HG03135 (cell line): ENCODE data around the gene ANKRD11.
"Not testable (repeated sequence)": the region's sequence is repeated elsewhere in the genome, so short reads cannot be mapped to it uniquely, and the experiment has no call there.

ENCODE experiments used
- ATAC-seq: cut with Tn5 transposase; IDR thresholded peaks from one replicate; pipeline ENCODE4 v1.9.1; 2021; ENCODE audit warnings: mild to moderate bottlenecking, moderate library complexity; ENCODE audit not compliant: unreplicated experiment

ANKRD11 gene

DNA sequence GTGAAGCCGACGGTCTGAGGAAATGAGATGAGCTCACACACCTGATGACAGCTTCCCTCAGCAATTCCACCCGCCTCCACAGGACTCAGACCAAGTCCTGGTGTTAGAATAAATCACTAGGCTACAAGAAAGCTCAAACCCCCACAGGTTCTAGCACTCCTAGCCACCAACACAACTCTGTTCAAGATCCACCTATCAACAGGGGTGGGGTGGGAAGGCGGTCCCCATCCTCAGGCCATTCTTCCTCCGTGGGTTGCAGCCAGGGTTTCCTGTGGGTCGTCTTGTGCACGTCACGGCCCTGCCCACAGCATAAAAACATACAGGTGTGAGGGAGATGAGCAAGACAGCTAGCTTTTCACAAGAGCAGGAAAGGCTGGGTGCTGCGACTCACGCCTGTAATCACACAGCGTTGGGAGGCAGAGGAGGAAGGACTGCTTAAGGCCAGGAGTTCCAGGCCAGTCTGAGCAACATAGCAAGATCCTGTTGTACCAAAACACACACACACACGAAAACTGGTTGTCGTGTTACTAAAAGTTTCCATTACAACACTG is 81.1 kb downstream of the ANKRD11 start:
- no peak for ATAC-seq

DNA sequence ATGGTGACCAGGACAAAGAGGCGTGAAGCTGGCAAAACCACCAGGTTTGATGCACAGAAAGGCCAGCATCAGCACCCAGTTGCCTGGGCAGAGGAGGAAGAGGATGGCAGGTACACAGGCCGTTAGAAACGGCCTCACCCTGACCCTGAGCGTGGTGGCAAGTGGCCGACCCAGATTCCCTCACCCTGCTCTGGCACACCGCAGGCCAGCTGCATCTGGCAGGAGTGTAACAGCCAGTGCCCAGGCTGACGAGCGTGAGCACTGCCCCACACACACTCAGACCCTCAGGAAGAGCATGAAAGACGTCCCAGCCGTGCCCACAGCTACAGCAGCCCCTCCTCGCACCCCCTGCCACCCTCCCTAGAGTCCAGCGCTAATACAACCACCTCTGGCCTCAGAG is 82.0 kb downstream of the ANKRD11 start:
- ATAC-seq: no peak

DNA sequence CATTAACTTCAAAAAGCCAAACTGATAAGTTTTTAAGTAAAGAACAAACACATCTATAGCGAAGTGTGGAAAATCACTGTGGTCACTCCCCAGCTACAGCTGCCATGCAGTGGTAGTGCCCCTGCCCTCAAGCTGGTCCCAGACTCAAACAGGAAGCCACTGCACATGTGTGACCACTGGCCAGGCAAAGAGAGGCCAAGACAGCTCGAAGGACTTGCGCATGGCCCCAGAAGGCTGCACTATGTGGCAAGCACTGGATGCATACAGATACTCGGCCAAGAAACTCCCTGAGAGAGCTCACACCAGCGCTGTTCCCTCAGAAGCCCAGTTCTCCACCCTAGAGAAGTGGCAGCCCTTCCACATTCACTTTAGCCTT is 82.4 kb downstream of the ANKRD11 start:
- ATAC-seq: no peak

DNA sequence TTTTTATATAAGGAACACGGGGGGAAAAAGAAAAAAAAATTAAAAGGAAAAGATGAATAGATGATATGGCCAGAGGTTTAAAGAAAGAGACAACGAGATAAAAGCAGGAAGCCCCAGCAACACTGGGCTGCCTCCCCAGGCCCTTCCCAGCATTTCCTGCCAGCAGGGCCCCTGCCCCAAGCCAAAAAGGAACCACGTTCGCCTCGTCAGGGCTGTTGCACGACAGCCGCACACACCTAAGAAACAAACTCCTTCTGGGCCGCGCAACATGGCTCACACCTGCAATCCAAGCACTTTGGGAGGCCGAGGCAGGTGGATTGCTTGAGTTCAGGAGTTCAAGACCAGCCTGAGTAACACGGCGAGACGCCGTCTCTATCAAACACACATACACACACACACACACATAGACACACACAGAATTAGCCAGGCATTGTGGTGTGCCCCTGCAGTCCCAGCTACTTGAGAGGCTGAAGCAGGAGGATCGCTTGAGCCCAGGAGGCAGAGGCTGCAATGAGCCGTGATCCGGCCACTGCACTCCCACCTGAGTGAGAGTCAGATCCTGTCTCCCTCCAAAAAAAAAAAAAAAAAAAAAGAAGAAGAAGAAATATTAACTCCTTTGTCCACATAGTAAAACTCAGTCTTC is 83.0 kb downstream of the ANKRD11 start:
- no peak for ATAC-seq

DNA sequence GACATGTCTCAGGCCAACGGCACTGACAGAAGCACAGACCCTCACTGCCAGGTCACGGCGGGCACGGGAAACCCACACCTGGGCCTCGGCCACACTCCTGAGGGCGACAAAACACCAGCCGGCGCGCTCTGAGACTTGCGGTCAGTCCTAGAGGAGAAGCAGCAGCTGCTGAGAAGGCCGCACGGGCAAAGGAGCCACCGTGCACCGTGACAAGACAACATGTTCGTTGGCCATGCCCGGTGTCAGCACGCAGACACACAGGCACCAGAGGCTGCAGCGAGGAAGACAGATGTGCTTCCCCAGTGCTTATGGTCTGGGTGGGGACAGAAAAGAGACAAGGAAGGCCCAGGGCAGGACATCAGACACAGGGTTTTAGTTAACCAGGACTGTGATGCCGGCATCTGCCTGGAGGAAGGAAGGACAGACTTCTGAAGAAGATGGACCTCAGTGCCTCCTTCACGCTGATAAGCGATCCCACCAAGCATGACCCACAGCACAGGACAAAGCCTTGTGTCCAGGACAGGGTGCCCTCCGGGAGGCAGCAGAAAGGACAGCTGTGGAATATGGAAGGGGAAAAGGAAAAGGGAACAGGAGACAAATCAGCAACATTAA is 84.0 kb downstream of the ANKRD11 start:
- no peak for ATAC-seq

DNA sequence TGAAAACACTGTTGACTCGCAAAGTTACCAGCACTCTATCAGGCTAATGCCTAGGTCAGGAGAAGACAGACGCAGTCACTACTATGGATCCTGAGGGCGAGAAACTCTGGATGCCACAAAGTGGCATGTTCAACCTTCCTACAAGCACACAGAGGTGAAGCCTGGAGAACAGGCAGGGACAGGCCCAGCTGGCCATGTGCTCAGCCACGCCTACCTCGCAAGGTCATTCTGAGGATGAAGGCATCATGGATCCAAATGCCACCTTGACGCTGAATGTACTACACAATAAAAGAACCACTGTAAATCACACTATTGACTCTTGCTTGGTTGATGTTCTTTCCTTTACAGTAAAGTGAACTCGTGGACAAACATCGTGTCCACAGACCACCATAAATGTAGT is 85.8 kb downstream of the ANKRD11 start:
- no peak for ATAC-seq

DNA sequence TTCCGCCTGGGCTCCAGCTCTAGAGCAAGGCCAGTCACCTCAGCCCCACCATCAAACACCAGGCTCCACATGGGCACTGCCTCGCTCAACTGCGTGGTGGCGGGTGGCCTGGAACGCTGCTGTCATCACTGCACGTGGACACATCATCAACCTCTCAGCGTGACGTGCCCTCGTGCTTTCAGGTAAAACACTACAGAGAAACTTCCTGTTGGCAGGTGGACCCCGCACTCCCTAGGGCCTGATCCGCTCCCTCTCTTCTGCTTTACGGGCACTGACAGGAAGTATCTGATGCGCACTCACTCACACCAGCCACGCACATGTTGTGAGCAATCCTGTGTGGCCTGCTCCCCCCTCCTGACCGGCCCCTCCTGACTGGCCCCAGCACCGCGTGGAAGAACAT is 87.4 kb downstream of the ANKRD11 start:
- ATAC-seq: no peak

DNA sequence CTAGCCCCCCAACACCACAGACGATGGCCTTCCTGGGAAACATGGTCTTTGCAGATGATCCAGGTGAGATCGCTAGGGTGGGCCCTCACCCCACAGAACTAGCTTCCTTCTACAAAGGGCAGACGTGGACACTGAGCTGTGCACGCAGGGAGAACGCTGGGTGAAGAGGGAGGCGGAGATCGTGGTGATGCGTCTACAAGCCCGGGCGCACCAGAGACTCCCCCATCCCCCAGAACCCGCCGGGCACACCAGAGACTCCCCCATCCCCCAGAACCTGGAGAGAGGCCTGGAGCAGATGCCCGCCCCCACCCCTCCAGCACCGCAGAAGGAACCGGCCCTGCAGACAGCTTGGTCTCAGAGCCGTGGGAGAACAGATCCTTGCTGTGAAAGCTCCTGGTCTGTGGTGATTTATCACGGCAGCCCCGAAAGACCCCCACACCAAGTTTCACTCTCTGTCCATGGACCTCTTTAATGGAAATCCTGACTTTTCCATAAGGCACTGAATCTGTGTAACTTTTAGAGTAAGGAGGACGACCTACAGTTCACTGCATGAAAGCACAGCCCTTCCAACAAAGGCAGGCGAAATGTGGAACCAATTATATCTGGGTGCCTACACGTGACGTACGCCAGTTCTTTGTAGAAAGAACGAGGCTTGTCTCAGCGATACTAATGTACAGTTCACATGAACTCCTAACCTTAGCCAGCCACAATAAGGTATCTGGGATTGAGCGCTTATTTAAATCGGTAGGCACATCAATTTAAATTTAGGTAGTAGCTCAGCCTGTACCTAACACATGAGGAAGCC is 88.5 kb downstream of the ANKRD11 start:
- no peak for ATAC-seq

DNA sequence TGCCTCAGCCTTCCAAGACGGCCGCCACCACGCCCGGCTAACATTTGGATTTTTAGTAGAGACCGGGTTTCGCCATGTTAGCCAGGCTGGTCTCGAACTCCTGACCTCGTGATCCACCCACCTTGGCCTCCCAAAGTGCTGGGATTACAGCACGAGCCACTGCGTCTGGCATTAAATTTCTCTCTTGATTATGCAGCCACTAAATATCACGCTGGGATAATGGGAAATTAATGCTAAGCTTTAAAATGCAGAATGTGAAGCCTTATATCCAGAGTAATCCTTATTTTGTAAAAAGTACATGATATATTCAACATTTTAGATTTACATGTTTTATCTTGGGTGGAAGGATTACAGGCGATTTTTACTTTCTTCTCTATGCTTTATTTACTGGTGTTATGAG is 89.2 kb downstream of the ANKRD11 start:
- ATAC-seq: no peak

DNA sequence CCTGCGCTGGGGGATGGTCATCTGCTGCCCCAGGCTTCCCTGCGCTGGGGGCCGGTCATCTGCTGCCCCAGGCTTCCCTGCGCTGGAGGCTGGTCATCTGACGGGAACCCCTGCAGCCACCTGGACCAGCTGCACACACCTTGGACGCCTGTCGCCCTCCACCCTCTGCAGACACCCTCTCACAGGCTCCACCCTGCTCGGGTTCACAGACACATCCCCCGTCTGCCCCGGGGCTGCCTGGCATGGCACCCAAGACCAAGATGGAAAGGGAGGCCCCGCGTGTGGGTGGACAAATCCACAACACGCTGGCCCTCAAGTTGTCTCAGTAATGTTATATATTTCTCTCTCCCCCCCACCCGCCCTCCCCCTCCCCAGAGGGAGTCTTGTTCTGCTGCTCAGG is 89.6 kb downstream of the ANKRD11 start:
- no peak for ATAC-seq

DNA sequence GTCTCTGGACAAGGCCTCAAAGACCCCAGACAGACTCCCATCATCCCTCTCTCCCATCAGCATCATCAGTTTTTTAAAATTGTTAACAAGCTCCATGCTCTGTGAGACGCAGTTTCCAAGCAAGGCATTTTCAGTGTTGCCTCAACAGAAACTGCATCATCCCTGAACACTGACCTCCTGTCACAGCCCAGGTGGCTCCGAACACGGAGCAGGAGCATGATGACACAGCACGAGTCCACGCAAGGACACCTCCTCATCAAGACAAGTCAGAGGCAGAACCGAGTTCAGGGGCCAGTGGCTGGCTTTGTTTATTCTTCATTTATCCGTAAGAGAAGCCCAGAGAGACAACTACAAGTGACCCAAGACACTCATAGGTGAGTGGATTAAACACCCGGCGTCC is 91.4 kb downstream of the ANKRD11 start:
- ATAC-seq: no peak

DNA sequence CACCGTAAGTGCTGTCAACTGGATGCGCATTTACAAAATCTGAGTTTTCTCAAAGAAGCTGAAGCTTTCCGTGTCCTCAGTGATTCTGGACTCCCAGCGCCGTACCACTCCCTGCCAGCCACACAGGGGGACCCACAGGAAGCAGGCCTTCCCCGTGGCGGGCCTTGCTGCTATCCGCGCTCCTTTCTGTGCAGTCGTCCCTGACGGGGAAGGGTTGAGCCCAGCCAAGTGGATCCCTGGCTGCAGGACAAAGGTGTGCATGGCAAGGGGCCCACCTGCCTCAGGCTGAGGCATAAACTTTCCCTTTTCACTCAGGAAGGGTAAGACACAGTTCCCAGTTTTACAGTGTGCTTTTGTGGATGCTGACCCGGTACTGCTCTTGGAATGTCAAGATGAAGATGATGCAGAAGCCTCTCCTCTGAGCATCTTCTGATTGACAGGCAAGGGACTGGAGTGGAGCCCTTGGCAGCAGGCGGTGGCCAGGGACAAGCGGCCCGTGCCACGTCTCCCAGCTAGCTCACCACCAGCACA is 93.0 kb downstream of the ANKRD11 start:
- ATAC-seq: no peak

DNA sequence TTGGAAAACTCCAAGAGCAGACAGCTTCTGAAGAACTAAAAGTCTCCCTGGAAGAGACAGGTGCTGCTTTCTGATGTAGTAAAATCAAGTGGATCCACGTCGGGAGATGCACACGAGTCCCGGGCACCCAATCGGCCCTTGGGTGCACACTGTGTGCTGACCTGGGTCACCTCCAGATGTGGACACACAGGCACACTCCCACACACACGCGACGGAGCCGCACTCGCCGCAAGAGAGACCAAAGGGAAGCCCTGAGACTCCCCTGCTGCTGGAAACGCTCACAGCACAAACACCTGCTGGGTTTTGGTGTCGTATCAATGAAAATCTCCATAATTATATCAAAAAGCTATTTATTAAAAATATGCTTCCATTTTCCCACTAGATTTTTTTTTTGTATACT is 94.2 kb downstream of the ANKRD11 start:
- no peak for ATAC-seq

DNA sequence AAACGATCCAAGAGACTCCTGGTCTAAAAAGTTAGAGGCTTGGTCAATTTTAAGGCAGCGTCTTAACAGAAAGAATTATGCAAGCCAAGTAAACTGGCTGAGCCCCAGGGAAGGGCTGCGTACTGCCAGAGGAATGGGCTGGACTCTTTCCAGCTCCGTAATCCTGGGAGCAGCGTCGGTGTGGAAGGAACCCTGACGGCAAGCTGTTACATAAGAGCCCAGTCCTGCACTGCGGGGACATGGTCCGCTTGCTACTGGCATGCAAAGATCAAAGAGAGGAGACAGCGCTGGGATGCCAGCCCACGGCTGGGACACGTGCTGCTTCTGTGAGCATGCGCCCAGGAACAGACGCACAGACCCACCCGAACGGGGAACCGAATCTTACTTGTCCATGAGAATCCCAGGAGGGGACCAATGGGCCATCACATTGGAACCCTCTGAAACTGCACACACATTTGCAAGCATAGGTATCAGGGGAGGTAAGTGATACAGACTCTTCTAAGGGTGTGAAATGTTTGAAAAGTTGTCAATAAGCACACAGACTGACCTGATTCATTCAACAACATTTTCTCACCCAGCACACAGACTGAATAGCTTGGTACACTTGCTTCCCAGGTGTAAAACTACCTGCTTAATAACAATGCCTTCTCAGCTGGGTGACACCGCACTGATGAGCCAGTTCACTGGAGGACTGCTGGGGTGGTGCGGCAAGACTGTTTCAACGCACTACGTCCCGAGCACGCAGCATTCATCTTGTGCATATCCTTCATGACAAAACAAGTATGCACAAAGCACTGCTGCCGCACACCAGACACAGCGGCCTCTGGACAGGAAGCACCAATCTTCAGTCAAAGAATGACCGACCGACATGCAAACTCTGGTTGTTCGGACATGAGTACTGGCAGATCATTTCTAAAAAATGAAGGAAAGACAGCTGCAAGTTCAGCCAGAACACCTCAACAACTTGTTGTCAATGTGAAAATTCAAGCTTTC is 94.9 kb downstream of the ANKRD11 start:
- ATAC-seq: no peak

DNA sequence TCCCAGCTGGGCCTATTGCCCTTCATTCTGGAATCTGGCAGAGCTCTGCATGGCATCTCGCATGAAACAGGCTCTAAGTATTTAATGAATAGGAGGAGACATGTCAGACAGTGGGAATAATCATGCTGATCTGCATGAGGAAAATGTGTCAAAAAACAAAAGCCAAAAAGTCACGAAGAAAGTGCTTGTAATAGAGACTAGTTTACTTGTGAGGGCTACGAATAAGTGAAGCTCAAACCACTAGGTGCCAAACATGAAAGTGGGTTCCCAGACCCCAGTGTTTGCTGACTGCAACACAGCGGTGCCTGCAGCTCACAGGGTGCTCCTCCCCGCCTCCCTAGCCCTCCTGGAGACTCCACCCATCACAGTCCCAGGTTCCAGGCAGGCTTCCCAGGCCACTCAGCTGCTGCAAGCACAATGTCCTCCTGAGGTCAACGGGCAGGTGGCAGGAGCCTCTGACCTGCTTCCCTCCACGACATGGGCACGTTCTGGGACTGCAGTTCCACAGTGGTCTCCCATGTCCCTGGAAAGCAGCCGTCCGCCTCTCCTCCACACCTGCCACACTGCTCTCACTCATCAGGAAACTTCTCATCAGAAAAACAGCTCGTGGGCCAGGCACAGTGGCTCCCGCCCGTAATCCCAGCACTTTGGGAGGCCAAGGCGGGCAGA is 96.5 kb downstream of the ANKRD11 start:
- ATAC-seq: no peak

DNA sequence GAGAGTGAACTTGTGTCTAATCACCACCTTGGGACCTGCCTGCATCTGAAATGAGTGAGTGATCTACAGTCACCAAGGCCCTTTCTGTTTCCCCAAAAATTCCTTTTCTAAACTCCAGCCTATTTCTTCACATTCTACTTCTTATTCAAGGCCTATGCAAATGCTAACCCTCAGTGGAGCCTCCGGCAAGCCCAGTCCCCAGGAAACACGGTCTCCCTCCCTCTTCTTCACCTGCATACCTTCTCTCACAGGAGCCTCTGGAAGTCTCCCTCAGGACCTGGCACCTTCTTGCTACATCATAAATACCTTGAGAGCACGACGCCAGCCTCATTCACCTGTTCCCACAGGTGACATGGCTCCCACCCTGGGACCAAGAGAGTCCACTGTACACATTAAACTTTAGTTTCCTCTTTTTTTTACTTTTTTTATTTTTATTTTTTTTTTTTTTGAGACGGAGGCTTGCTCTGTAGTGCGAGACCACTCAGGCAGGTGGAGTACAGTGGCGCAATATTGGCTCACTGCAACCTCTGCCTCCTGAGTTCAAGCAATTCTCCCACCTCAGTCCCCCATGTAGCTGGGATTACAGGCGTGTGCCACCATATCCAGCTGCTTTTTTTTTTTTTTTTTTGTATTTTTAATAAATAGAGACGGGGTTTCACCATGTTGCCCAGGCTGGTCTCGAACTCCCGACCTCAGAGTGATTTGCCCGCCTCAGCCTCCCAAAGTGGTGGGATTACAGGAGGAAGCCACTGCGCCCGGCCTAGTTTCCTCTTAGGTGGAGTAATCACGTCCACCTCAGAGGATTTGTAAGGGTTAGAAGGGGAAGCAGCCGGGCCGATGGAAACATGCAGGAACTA is 97.3 kb downstream of the ANKRD11 start:
- ATAC-seq: no peak

DNA sequence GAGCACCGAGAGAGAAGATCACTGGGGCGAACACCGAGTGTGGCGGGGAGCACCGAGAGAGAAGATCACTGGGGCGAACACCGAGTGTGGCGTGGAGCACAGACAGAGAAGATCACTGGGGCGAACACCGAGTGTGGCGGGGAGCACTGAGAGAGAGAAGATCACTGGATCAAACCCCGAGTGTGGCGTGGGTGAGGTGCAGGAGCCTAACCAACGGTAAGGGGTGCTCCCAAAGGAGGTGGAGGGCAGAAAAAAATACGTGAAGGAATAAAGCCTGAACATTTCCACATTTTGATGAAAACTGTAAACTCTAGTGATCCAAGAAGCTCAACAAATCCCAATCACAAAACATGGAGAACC is 100.2 kb downstream of the ANKRD11 start:
- ATAC-seq: not testable (repeated sequence)

DNA sequence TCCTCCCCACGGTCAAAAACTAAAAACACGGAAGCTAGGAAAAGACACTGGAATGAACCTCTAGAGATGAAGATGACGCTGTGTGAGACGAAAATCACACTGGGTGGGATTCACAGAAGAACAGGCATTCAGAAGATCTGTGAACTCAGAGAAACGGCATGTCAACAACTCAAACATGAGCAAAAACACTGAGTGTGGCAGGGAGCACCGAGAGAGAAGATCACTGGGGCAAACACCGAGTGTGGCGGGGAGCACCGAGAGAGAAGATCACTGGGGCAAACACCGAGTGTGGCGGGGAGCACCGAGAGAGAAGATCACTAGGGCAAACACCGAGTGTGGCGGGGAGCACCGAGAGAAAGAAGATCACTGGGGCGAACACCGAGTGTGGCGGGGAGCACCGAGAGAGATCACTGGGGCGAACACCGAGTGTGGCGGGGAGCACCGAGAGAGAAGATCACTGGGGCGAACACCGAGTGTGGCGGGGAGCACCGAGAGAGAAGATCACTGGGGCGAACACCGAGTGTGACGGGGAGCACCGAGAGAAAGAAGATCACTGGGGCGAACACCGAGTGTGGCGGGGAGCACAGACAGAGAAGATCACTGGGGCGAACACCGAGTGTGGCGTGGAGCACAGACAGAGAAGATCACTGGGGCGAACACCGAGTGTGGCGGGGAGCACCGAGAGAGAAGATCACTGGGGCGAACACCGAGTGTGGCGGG is 100.7 kb downstream of the ANKRD11 start:
- ATAC-seq: not testable (repeated sequence)
